ENCODE measurements around the gene ARL14EP. TPM values are rescaled to one million over a fixed set of nuclear protein-coding genes. Genes with fewer than 3 reads are reported as not detected.

ARL14EP gene
- total RNA-seq, 1 experiment from 2014 or later: 25.3 TPM

- TF ChIP-seq FOSL1 (IDR thresholded peaks at IDR 0.05; ENCODE audit: low read depth) (no peak), EZH2phosphoT487 (IDR thresholded peaks at IDR 0.05; ENCODE audit: borderline replicate concordance) (no peak), EGR1 (IDR thresholded peaks at IDR 0.05; ENCODE audit: low read depth) (no peak)
These were observed 5.9 kb upstream of the ARL14EP start (continued) for GRCh38 chr11:30317030-30317429.

GRCh38 chr11:30321321-30321720 is 1.6 kb upstream of the ARL14EP start:
- Histone ChIP-seq H3K79me2 (ENCODE audit: insufficient read depth, low read length) (peaks cover 35% of the 10 kb centered on the region), H3K36me3 (ENCODE audit: control insufficient read depth in 1 of 2, insufficient read depth in 2 of 2, low read length in 2 of 2) (no peaks in the 10 kb centered on the region), H3K9me3 (ENCODE audit: control insufficient read depth in 1 of 2, insufficient read depth in 1 of 2, low read depth in 1 of 2, low read length in 2 of 2) (no peaks in the 10 kb centered on the region), H3K9me2 (ENCODE audit: insufficient read depth) (no peaks in the 10 kb centered on the region), H3K4me2 (ENCODE audit: low read length) (no peak overlapping the region), H3K9ac (ENCODE audit: low read length) (no peak overlapping the region), H3K4me1 (ENCODE audit: control insufficient read depth in 1 of 2, insufficient read depth in 2 of 2, low read length in 2 of 2) (peaks cover 5 to 12% of the 10 kb centered on the region in 2 experiments; a peak in 3 of 4 replicates), H3K4me3 (replicated peaks in 1 of 2; ENCODE audit: low read depth in 1 of 2, low read length in 2 of 2) (no peak overlapping the region), H3K27me3 (ENCODE audit: insufficient read depth, low read length) (peaks cover 27% of the 10 kb centered on the region), H2AFZ (ENCODE audit: low read depth, low read length, poor library complexity, severe bottlenecking) (no peak overlapping the region), H4K20me1 (ENCODE audit: insufficient read depth) (no peaks in the 10 kb centered on the region), H3K27ac (ENCODE audit: low read depth, low read length) (no peak overlapping the region)
- ATAC-seq (no peak), DNase-seq (ENCODE audit: low read depth, low spot score) (no peak)
- BruUV-seq (replicated peaks): no TSS peak
- CTCF ChIA-PET: interaction anchor here (0.8 kb wide), 1 partner anchor 125 kb away, joined by 3 read pairs; no protein-coding TSS in a partner anchor
- RAD21 ChIA-PET (ENCODE audit: low non-redundant PET in 1 of 2, low total read pairs in 2 of 2, uncharacterized antibody in 2 of 2, unreplicated experiment in 2 of 2): no interaction called here
- TF ChIP-seq CBX3 (IDR thresholded peaks at IDR 0.05; ENCODE audit: low read depth) (no peak), FOSL1 (IDR thresholded peaks at IDR 0.05; ENCODE audit: low read depth) (no peak), SRF (IDR thresholded peaks at IDR 0.05; ENCODE audit: low read depth) (no peak), YY1 (IDR thresholded peaks at IDR 0.05; ENCODE audit: extremely low read depth, insufficient replicate concordance, low read depth, low read length) (no peak), EZH2phosphoT487 (IDR thresholded peaks at IDR 0.05; ENCODE audit: borderline replicate concordance) (no peak), TCF7L2 (IDR thresholded peaks at IDR 0.05; ENCODE audit: borderline replicate concordance, extremely low read depth, insufficient read depth, insufficient read length) (no peak), MAX (IDR thresholded peaks at IDR 0.05) (no peak), ATF3 (IDR thresholded peaks at IDR 0.05) (no peak), EGR1 (IDR thresholded peaks at IDR 0.05; ENCODE audit: low read depth) (no peak), POLR2A (IDR thresholded peaks at IDR 0.05; ENCODE audit: borderline replicate concordance, extremely low read depth, insufficient read depth, insufficient read length) (no peak)
- intact Hi-C loops (cut with micrococcal nuclease): no loop called here
- POLR2A ChIA-PET: no interaction called here
